NCI-H2227 treated with DMSO at 0.1 percent for 48 hours (cell line): ENCODE measurements around the gene UBAP2L.
"Not testable (repeated sequence)": the region's sequence is repeated elsewhere in the genome, so short reads cannot be mapped to it uniquely, and the experiment has no call there.

Source experiments
- DNase-seq: peaks from one replicate; lab custom pipeline; 2025; lab: John Stamatoyannopoulos, UW

The UBAP2L gene

DNA sequence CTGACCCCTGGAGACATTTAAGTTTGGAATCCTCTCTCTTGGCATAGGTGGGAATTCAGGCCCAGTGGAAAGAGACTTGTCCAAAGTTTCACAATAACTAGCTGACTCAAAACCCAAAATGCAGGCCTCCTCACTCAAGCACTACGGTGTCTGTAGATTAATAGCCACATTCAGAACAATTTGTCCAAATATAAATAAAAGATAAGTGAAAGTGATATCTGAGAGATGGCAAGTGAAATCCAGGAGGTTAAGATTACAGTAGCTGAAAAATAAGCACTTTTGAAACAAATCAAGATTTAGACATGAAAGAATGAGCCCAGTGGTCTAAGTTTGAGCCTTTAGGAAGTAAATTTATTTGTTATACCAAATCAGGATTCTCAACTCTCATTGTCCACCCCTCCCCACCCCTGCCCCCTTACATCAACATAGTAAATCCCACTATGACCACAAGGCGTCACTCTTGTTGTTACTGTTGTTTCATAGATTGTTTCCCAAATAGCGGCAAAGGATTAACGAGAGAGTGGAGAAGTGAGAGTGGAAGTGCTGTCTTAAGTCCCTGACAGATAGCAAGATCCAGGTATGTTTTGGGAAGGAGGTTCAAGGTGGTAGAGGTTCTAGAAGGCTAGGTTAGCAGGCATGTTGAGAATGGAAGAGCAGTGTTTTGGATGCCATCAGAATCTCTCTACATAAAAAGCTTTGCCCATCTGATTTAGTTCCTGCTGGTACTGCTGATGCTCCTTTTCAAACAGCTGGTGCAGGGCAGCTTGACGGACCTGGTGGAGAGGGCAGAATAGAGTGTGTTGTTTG, 21.8 kb upstream of the UBAP2L start:
- peak; percentile 65 for DNase-seq

- no peak for DNase-seq
Observed at GRCh38 chr1:154199563-154199879, 21.2 kb upstream of the UBAP2L start.

DNA sequence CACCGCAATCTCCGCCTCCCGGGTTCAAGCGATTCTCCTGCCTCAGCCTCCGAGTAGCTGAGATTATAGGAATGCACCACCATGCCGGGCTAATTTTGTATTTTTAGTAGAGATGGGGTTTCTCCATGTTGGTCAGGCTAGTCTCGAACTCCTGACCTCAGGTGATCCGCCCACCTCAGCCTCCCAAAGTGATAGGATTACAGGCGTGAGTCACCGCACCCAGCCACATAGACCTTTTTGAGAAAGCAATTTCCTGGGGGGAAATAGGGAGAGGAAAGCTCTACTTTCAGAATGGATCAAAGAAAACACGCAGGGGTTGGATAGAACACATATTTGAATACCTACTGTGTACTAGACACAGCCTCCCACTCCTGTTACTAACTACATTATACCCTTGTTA, 15.0 kb upstream of the UBAP2L start:
- DNase-seq = not testable (repeated sequence)

- DNase-seq = no peak
Observed at GRCh38 chr1:154206196-154206595, 14.6 kb upstream of the UBAP2L start, which contains the start of gene CFAP141. CFAP141 (minus strand) TSS chr1:154206333; CDS start chr1:154206307, 26 bp downstream.

- no peak for DNase-seq
Observed at GRCh38 chr1:154207262-154207661, 13.5 kb upstream of the UBAP2L start.

DNA sequence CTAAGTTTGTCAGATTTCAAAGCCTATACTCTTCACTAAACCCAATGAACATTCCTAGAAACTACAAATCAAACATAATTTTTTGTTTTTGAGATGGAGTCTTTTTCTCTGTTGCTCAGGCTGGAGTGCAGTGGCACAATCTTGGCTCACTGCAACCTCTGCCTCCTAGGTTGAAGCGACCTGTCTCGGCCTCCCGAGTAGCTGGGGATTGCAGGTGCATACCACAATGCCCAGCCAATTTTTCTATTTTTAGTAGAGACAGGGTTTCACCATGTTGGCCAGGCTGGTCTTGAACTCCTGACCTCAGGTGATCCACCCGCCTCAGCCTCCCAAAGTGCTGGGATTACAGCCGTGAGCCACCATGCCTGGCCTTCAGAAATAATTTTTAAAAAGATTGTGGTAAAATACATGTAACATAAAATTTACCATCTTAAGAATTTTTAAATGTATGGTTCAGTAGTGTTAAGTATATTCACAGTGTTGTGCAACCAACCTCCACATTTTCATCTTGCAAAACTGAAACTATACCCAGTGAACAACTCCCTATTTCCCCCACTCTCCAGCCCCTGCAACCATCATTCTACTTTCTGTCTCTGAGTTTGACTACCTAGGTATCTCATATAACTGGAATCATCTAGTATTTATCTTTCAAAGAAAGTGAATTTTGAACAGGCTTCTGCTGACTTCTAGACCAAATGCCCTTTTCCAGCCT, 11.9 kb upstream of the UBAP2L start:
- no peak for DNase-seq

DNA sequence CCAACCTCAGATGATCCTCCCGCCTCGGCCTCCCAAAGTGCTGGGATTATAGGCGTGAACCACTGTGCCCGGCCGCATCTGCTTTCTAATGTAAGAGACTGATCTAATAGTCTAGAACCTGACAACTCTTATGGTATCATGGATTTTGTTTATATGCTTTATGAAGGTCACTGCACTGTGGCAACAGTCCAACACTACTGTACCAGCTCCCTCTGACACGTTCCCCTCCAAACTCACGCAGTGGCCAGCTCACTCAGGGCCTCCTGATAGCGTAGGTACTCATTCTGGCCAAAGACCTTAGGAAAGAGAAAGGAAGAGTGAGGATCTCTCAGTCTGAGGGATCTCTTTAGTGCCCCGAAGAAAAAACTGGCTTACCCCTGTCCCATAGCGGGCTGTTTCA, 8.7 kb upstream of the UBAP2L start:
- no peak for DNase-seq

- no peak for DNase-seq
Observed at GRCh38 chr1:154213274-154213673, 7.5 kb upstream of the UBAP2L start.

GRCh38 chr1:154218545-154218944, 2.2 kb upstream of the UBAP2L start:
- DNase-seq = no peak

- DNase-seq = no peak
Observed at GRCh38 chr1:154219541-154219940, 1.2 kb upstream of the UBAP2L start.

GRCh38 chr1:154220970-154221277, 169 bp downstream of the UBAP2L start:
- DNase-seq = no peak

DNA sequence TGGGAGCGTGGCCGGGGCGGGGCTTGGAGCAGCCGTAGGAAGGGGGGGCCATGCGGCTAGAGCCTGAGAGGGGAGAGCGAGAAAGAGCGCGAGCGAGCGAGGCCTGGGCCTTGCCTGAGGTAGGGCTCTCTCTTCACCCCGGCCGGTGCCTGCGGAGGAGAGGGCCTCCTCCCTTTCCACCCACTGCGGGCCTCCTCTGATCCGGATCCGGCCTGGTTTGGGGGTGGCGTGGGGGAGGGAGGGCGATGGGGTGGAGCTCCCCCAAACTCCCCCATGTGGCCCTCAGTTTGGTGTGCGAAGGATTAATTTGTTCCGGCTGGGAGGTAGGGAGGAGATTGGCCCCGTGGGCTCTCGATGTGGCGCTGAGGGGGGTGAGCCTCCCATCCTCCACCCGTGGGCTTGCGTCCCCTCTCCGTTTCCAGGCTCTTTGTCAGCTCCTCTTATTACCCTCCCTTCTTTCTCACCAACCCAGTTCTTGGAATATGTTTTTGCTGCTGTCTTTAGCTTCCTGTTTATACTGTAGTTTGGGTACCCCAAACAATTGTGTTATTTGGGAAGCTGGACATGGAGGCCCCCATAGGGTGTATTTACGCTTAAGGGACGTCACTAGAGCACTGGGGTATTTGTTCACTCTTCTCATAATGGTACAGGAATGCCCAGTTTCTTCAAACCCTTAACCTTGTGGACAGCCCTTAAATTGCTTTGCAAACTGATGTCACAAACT, 685 bp downstream of the UBAP2L start:
- peak; percentile 14 for DNase-seq

DNA sequence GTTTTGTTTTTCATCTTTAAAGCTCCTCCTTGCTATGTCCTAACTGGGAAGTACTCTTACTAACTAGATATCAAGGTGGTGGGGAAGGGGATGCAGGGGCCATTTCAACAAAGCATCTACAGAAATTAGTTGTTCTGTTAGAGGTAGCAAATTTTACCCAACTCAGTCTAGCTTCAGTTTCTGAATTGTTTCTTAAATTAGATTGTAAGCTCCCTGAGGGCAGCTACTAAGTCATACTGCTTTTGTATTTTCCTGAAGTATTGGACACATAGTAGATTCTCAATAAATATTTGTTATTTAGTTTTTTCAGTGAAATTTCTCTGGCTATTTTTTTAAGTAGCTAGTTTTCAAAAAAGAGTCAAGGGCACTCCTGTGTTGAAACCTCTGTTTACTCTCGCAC, 1.8 kb downstream of the UBAP2L start:
- no peak for DNase-seq

- DNase-seq = no peak
Observed at GRCh38 chr1:154222918-154223317, 2.2 kb downstream of the UBAP2L start.

GRCh38 chr1:154223621-154224020, 2.9 kb downstream of the UBAP2L start:
- no peak for DNase-seq

DNA sequence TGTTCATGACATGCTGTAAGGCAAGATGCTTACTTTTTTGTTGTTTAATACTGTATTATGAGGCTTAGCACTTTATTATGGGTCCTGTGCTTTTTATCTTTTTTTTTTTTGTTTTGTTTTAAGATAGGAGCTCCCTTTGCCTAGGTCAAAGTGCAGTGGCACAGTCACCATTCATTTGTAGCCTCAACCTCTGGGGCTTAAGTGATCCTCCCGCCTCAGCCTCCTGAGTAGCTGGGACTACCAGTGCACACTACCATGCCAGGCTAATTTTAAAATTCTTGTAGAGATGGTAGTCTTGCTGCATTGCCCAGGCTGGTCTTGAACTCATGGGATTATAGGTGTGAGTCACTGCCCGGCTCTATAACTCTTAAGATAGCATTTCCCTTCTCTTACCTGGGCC, 4.6 kb downstream of the UBAP2L start:
- DNase-seq = no peak

DNA sequence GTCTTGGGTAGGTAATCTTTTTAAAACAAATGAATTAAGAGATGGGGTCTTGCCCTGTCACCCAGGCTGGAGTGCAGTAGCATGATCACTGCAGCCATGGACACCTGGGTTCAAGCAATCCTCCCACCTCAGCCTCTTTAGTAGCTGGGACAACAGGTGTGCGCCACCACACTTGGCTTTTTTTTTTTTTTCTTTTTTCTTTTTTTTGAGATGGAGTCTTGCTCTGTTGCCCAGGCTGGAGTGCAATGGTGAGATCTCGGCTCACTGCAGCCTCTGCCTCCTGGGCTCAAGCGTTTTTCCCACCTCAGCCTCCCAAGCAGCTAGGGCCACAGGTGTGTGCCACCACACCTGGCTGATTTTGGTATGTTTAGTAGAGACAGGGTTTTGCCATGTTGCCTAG, 10.4 kb downstream of the UBAP2L start:
- DNase-seq = not testable (repeated sequence)

GRCh38 chr1:154233127-154233526, 12.4 kb downstream of the UBAP2L start:
- not testable (repeated sequence) for DNase-seq

GRCh38 chr1:154236855-154237254, 16.1 kb downstream of the UBAP2L start:
- no peak for DNase-seq

- no peak for DNase-seq
Observed at GRCh38 chr1:154237435-154237834, 16.7 kb downstream of the UBAP2L start.

DNA sequence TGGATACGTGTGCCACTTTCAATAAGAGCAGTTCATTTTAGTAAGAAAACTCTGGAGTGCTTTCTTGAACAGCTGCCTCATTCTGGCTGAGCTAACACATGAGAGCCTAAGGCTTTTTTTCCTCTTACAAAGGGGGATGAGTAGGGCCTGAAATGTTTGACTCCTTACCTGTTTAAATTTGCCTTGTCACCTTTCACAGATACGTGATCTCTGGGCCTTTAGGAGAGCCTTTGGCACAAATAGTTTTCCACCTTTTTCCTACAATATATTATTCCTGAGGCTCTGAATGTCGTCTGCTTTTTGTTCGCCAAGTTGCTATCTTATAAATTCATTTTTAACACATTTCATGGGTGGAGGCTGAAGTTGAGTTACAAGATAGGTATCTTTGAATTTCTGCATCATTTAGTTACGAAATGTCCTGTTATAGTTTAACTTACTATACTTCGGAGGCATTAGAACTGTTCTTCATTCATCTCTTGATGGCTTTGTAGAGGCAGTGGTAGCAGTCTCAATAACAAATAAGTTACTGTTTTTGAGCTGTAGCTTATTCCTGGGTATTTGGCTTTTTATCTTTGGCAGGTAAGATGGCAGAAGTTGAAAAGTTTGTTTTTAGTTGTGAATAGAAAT, 17.2 kb downstream of the UBAP2L start:
- DNase-seq = no peak

GRCh38 chr1:154239491-154239890, 18.7 kb downstream of the UBAP2L start:
- DNase-seq = no peak
